H1 (cell line): ENCODE results near the gene LGALS16.
"Not testable (repeated sequence)": the region's sequence is repeated elsewhere in the genome, so short reads cannot be mapped to it uniquely, and the experiment has no call there.

Experiments
- ATF2 ChIP-seq: IDR thresholded peaks from 2 replicates; pipeline ENCODE4 v1.6.1; 2012; ENCODE audit warnings: low read length, inconsistent platforms
- EP300 ChIP-seq, 2 experiments: IDR thresholded peaks; 1 replicate in 1 of 2; 2 replicates in 1 of 2; pipeline ENCODE4 v1.6.1; 2011 to 2012; ENCODE audit warnings: low read depth in 2 of 2, low read length in 2 of 2, mild to moderate bottlenecking in 2 of 2, borderline replicate concordance in 1 of 2, inconsistent platforms in 1 of 2, moderate library complexity in 1 of 2
- HDAC6 ChIP-seq: IDR thresholded peaks from one replicate; pipeline ENCODE4 v1.7.1; 2012; ENCODE audit warnings: low read depth, mild to moderate bottlenecking, inconsistent platforms, low read length, moderate library complexity
- POLR2AphosphoS5 ChIP-seq: IDR thresholded peaks from 2 replicates; pipeline ENCODE4 v1.6.1; 2011; ENCODE audit warnings: low read depth, low read length
- SP4 ChIP-seq: IDR thresholded peaks from 2 replicates; pipeline ENCODE4 v1.6.1; 2012; ENCODE audit warnings: low read length, inconsistent platforms
- TBP ChIP-seq: IDR thresholded peaks from 2 replicates; pipeline ENCODE4 v1.6.1; 2011; ENCODE audit warnings: low read depth, low read length, improper control_type of control experiment
- ZNF274 ChIP-seq: IDR thresholded peaks from 2 replicates; pipeline ENCODE4 v1.7.0; 2012; ENCODE audit warnings: low read length, borderline replicate concordance; ENCODE audit errors: extremely low read depth
- TF ChIP-seq, protein P1 (sequence below), 3 experiments: IDR thresholded peaks; 1 replicate in 2 of 3; 2 replicates in 1 of 3; pipeline versions ENCODE4 v1.5.1 to v1.6.1; 2011; ENCODE audit warnings: low read length in 3 of 3, mild to moderate bottlenecking in 3 of 3, inconsistent platforms in 2 of 3, low read depth in 1 of 3, moderate library complexity in 1 of 3; ENCODE audit not compliant: insufficient read depth in 1 of 3; ENCODE audit errors: control extremely low read depth in 1 of 3

DNA sequence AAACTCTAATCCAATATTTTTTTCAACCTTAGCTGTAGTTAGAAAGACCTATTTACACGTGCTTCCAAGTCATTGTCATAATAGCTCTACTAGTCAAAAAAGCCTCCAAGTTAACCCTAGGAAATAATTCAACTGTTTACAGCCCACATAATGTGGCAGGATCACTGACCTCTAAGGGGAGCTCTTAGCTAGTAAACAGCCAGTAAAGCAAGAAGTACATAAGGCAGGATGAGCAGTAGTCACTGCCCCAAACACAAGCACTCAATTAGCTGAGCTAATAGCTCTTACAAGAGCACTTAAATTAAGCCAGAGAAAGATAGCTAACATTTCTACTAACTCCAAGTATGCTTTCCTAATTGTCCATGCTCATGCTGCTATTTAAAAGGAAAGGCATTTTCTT lies 18.1 kb downstream of the LGALS16 start:
- TF ChIP-seq ZNF274; EP300 (IDR thresholded peaks at IDR 0.05; ENCODE audit: borderline replicate concordance in 1 of 2, low read depth in 2 of 2, low read length in 2 of 2); TBP; HDAC6; POLR2AphosphoS5; SP4; ATF2: not testable (repeated sequence)
- TF ChIP-seq, protein P1, sequence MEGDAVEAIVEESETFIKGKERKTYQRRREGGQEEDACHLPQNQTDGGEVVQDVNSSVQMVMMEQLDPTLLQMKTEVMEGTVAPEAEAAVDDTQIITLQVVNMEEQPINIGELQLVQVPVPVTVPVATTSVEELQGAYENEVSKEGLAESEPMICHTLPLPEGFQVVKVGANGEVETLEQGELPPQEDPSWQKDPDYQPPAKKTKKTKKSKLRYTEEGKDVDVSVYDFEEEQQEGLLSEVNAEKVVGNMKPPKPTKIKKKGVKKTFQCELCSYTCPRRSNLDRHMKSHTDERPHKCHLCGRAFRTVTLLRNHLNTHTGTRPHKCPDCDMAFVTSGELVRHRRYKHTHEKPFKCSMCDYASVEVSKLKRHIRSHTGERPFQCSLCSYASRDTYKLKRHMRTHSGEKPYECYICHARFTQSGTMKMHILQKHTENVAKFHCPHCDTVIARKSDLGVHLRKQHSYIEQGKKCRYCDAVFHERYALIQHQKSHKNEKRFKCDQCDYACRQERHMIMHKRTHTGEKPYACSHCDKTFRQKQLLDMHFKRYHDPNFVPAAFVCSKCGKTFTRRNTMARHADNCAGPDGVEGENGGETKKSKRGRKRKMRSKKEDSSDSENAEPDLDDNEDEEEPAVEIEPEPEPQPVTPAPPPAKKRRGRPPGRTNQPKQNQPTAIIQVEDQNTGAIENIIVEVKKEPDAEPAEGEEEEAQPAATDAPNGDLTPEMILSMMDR (IDR thresholded peaks at IDR 0.05; ENCODE audit: control extremely low read depth in 1 of 3, insufficient read depth in 1 of 3, low read depth in 1 of 3, low read length in 3 of 3), result peak in 2 of 3 experiments; percentile 35 to 36; a peak in 2 of 4 replicates
